Epithelial cell of proximal tubule (primary cell): Measurements from ENCODE around the gene AP3M1. TPM values are rescaled to one million over a fixed set of nuclear protein-coding genes. Genes with fewer than 3 reads are reported as not detected.
"Not testable (repeated sequence)": the region's sequence is repeated elsewhere in the genome, so short reads cannot be mapped to it uniquely, and the experiment has no call there.

ENCODE experiments used
- DNase-seq: peaks from one replicate; pipeline ENCODE4 v3.0.0-alpha.2; 2011; ENCODE audit warnings: low read depth
- H3K4me3 ChIP-seq: 2 replicates; pipeline ENCODE4 v1.5.1; 2011; ENCODE audit warnings: low read depth, mild to moderate bottlenecking, low read length
- total RNA-seq: library from RNA; depleted of rRNA; stranded (reverse); fragments of >200 nt; gene quantifications from 2 replicates; pipeline ENCODE4 v1.2.3, GENCODE V29; 2015
- TF ChIP-seq, protein P1 (sequence below): conservative IDR thresholded peaks from 2 replicates; pipeline ENCODE4 v1.5.1; 2012; ENCODE audit warnings: low read depth, mild to moderate bottlenecking, low read length

The AP3M1 gene
- total RNA-seq, 1 donor from 2014 or later: 39.3 TPM

DNA sequence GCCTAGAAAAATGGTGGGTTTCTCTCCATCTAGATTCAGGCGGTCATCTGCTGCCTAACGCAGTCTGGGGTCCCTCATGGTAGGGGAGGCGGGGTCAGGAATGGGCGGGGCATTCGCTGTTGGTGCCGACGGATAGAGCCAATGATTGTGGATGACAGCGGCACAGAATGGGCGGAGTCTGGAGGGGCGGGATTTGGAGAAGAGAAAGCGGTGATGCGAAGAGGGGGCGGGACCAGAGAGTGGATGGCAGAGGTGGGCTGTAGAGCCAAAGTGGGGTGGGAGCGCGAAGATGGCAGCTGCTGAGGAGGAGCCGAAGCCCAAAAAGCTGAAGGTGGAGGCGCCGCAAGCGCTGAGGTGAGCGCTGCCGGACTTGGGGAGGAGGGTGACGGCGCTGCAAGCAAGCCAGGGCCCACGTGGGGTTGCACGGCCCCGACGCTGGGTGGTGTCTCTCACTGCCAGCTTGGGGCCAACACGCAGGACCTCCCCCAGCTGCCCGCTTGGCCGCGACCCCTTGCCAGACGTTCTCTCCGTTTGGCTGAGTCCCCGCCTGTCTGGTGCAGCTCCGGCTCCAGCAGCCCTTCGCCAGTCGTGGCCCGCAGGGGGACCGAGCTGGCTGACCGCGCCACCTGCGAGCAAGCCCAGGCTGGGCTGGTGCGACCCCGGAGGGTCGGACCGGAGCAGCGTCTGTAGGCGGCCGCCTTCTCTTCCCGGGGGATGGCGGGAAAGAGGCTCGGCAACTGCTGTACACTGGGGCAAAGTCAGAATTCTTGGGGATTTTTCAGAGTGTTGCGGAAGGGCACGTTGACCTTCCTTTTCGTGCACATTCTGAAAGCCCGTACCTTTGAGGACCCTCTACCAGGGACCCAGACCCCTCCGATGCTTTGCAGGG is 606 bp upstream of the AP3M1 start, which contains the start of gene ADK:
TSS of gene ADK (plus strand) at position 232 of the 889 bp plus-strand sequence. CDS start at position 290, 58 bp downstream.
- TF ChIP-seq, protein P1, sequence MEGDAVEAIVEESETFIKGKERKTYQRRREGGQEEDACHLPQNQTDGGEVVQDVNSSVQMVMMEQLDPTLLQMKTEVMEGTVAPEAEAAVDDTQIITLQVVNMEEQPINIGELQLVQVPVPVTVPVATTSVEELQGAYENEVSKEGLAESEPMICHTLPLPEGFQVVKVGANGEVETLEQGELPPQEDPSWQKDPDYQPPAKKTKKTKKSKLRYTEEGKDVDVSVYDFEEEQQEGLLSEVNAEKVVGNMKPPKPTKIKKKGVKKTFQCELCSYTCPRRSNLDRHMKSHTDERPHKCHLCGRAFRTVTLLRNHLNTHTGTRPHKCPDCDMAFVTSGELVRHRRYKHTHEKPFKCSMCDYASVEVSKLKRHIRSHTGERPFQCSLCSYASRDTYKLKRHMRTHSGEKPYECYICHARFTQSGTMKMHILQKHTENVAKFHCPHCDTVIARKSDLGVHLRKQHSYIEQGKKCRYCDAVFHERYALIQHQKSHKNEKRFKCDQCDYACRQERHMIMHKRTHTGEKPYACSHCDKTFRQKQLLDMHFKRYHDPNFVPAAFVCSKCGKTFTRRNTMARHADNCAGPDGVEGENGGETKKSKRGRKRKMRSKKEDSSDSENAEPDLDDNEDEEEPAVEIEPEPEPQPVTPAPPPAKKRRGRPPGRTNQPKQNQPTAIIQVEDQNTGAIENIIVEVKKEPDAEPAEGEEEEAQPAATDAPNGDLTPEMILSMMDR: no peak
- peak within 1 kb of the TSS; percentile 82 for H3K4me3 ChIP-seq
- peak; percentile 89 for DNase-seq

DNA sequence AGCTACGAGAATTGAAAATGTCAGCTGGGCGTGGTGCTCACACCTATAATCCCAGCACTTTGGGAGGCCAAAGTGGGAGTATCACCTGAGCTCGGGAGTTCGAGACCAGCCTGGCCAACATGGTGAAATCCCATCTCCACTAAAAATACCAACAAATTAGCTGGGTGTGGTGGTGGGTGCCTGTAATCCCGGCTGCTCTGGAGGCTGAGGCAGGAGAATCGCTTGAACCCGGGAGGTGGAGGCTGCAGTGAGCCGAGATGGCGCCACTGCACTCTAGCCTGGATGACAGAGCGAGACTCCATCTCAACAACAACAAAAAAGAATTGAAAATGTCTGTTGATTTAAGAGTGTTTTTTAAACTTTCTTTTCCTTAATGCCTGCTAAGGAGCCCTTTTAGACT is 3.6 kb downstream of the AP3M1 start:
- DNase-seq, H3K4me3 ChIP-seq: not testable (repeated sequence)

DNA sequence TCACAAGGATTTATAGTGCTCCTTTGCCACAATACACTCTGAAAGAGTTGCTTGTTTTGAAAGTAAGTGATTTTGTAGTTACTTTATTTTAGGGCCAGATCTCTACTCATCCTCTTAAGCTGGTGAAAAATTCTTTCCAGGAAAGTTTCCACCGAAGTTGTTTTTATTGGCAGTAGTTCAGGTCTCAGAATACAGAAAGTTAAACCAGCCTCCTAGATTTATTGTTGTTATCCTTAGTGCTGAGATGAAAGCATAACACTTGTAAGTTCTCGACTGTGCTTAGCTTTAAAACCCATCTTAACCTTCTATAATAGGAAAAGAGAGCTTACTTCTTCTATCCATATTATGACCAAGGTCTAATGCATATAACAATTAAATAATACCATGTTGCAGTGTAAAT is 5.5 kb downstream of the AP3M1 start:
- TF ChIP-seq, protein P1: no peak
- DNase-seq: no peak
- H3K4me3 ChIP-seq: no peak overlapping the region

DNA sequence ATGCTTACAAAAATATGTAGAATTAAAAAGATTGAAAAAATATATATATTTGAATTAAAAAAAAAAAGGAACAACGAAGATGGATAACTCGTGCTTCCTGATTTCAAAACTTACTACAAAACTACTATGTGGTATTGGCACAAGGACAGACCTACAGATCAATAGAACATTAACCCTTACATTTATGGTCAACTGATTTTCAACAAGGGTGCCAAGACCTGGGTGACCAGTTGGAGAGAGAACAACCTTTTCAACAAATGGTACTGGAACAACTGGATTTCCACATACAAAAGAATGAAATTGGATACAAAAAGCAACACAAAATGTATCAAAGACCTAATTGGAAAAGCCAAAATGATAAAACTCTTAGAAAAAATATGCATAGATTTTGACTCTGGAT is 10.1 kb downstream of the AP3M1 start:
- TF ChIP-seq, protein P1: no peak
- H3K4me3 ChIP-seq: no peak overlapping the region
- DNase-seq: no peak

DNA sequence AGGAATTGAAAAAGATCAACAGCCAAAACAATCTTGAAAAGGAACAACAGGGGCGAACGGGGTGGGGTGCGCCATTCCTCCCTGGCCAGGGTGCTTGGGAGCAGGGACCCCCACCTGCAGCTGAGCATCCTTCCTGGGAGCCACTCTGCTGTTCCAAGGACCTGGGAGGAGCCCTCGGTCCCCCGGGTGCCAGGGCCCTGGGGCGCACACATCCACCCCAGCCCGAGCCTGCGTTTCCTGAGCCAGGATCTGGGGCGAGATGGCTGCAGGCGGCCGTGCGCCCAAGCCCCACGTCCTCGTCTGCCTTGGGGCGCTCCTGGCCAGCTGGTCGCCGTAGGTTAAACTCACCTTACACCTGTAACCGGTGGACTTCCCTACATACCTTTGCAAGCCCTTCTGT is 10.6 kb downstream of the AP3M1 start:
- no peak overlapping the region for H3K4me3 ChIP-seq
- TF ChIP-seq, protein P1: no peak
- DNase-seq: no peak

DNA sequence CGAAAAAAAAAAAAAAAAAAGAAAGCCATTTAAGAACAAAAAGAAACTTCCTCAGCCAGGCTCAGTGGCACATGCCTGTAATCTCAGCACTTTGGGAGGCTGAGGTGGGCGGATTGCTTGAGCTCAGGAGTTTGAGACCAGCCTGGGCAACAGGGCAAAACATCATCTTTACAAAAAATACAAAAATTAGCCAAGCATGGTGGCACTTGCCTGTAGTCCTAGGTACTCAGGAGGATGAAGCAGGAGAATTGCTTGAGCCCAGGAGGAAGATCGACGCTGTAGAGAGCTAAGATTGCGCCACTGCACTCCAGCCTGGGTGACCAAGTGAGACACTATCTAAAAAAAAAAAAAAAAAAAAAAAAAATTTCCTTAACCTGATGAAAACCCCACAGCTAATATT is 12.0 kb downstream of the AP3M1 start:
- not testable (repeated sequence) for H3K4me3 ChIP-seq, DNase-seq

DNA sequence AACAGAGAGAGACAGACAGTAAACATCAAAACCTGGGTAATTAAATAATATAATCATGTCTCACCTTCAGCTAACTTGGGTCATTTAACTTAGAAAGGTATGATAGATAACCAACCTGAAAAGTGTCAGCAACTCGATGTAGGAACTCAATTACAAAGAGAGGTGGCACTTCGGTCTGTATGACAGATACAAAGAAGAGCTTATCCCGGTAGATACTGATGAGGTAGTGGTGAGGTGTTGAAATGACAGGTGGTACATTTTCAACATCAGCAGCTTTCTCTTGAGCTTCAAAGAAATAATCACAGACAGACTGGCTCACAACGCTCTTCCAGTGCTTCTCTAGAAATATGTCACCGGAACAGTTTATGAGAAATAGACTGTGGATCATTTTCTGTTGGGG is 12.6 kb downstream of the AP3M1 start:
- TF ChIP-seq, protein P1: no peak
- DNase-seq: no peak
- no peak overlapping the region for H3K4me3 ChIP-seq

DNA sequence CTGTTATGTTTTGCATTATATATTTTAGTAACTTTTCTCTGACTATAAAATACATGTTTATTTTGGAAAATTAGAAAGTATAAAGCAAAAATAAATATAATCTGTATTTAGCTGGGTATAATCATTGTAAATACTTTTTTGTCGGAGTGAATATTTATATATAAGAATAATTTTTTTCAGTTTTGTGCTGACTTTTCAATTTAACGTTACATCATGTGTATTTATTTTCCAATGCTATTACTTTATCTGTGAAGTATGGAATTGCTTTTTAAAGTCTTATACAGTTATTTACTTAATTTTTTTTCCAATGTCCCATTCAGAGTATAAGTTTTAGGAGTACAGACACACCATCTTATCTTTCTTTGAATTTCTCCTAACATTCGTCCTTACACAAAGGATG is 15.2 kb downstream of the AP3M1 start:
- no peak for DNase-seq
- TF ChIP-seq, protein P1: no peak
- no peak overlapping the region for H3K4me3 ChIP-seq
